ENCODE results near the gene SLAMF9.

SLAMF9 gene

GRCh38 chr1:159974350-159974965, 20.4 kb upstream of the SLAMF9 start:
- DNase-seq (ENCODE audit: low read depth): no peak

DNA sequence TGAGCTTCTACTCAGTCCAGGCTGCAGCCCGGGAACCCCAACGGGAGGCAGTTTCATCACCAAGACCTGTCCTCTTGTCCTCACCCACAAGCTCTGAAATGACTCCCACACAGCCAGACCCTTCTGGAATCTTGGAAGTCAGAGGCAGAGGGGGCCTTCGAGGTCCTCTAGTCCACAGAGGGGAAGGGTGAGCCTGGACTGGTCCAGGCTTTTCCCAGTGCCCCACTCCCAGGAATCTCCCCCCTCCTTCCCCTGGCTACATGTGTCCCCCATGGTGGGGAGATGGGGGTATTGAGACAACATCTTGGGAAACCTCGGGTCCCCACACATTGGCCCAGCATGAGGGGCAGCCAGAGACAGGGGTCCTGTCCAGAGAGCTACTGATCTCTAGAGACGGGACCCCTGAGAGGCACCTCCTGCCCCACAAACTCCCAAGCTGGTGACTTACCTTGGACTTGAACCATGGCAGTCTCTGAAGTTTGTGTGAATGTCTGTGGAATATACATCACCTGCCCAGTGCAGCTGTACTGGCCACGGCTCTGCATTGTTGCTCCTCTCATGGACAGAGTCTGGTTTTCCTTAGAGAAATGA, 19.4 kb upstream of the SLAMF9 start:
- no peak for DNase-seq (ENCODE audit: low read depth)

GRCh38 chr1:159972443-159973205, 18.6 kb upstream of the SLAMF9 start:
- no peak for DNase-seq (ENCODE audit: low read depth)

GRCh38 chr1:159970932-159971342, 16.9 kb upstream of the SLAMF9 start:
- DNase-seq (ENCODE audit: low read depth): no peak

GRCh38 chr1:159968901-159969300, 14.9 kb upstream of the SLAMF9 start:
- no peak for DNase-seq (ENCODE audit: low read depth)

DNA sequence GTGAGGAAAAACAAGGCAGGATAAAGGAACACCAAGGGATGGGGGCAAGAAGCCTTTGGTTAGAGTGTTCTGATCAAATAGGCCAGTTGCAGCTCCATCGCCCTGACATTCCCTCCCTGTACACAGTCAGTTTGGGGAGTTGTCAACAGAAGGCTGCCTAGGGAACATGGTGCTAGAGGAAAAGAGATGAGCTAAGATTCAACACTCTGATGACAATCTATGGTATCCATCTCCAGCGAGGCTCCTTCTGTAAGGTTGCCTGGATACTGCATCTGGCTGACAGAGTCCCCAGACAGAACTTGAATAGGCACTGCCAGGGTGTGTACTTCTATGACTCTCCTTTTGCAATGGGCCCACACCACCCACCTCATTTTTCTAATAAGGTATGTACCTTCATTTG, 11.2 kb upstream of the SLAMF9 start:
- DNase-seq (ENCODE audit: low read depth): no peak

- DNase-seq (ENCODE audit: low read depth): no peak
Observed at GRCh38 chr1:159964144-159964543, 10.1 kb upstream of the SLAMF9 start.

DNA sequence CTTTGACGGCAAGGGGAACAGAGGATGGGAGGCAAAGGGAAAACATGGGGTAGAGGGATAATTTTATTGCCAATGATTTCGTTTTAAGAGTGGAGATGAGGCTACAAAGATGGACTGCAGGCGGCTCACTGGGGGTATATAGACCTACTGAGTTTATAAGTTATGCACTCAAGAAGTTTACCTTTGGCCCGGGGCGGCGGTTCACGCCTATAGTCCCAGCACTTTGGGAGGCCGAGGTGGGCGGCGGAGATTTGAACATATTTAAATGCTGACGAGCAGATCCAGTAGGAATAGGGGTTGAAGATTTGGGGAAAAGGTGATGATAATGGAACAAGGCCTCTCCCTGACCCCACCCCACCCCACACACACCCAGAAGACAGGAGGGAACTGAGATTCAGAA, 8.1 kb upstream of the SLAMF9 start:
- no peak for DNase-seq (ENCODE audit: low read depth)

GRCh38 chr1:159961636-159962035, 7.6 kb upstream of the SLAMF9 start:
- no peak for DNase-seq (ENCODE audit: low read depth)

DNA sequence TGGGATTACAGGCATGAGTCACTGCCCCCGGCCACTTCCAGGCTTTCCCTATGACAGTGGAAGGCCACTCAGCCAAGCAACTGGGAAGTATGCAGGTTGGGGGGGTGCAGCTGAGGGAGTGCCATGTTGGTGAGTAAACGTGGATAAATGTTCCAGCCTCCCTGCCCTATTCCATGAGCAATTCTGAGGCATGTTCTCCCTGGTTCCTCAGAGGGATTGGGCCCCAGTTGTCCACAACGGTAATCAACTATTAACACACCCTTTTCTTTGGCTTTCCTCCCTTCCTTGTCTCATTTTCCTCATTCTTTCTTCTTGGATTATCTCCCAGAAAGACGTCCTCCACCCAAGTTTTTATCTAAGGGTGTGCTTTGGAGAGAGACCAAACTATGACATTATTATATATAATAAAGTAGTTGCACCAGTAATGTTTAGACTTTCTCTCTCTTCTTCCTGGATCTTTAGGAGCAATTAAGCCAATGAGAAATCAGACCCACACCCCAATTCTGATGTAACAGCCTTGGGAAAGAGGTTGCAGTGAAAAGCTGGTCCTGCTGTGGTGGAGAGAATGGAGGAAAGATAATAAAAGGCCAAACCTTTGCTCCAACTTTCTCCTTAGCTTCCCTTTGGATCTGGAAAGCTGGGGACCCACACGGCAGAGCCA, 6.8 kb upstream of the SLAMF9 start:
- DNase-seq (ENCODE audit: low read depth): no peak

DNA sequence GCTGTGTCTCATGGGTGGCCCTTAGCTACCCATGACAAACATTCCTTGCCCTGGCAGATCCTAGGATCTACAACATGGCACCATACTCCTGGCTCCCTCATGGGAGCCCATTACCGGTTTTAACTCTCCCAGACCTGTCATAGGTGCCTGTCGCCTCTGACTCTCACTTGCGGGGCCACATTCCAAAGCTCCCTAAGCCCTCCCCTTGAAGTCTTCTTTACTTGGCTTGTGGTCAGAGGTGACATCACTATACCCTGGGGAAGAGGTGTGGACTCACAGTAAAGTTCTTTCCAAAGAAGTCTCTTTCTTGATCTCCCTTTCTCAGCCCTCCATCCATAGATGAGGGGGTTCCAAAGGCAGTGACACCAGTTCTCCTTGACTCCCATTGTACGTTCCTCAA, 5.4 kb upstream of the SLAMF9 start:
- no peak for DNase-seq (ENCODE audit: low read depth)

DNA sequence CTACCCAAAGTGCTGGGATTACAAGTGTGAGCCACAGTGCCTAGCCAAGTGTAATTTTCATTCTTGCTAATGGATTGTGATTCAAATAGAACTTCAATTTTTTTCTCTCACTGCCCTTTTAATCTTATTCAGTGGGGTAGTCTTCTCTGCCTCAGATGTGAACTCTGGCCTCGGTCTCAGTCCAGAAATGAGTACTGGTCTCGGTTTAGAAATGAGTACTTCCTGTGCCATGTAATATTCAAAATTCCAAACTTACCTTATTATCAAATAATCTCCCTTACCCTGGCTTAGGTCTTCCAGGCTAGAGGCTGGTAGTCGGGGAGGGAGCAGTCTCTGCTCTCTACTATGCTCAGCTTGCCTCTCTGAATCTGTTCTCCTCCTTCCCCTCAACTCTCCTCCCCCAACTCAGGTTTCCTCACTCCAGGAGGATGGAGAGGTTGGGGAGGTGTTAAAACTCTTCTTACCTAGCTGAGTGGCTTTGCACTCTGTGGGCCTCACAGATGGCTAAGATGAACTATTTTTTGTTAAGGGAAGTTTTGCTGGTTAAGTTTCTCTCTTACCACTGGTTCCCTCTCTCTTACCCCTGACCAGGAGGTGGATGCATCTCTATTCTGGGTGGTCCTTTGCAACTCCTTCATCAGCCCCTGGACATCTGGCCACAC, 4.8 kb upstream of the SLAMF9 start:
- DNase-seq (ENCODE audit: low read depth): no peak

DNA sequence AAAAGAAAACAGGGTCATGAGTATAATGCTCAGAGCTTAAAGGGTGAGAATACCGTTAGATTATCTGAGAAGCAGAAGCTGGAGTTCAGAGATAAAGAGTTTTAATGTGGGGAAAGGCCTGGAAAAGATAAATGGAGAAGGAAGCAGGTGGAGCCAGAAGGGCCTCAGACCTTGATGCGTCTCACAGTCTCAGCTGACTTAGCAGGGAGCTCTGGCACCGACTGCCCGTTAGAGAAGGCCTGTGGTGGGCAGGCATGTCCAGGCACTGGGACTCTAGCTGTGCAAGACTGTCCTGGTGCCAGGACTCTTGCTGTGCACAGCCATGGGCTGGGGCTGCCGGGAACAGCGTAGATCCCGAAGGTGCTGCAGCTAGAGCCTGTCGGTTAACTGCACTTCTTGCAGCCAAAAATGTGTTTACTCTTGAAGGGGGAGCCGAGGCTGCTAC, 3.8 kb upstream of the SLAMF9 start:
- no peak for DNase-seq (ENCODE audit: low read depth)

DNA sequence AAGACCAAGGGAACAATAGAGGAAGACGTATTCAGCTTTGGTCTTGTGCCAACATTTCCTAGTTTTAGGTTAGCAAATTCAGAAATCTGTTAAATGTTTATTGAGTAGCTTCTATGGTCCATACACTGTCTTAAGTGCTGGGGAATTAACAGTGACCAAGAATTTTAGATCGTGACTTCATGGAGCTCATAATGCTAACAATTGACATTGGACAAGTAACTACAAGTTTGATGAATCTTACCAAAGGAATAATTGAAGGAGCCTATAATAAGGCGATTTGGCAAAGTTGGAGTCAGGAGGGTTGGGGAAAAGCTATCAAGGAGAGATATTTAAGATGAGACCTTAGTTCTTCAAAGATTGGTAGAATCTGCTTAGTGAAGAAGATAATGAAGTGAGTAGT, 1.4 kb upstream of the SLAMF9 start:
- no peak for DNase-seq (ENCODE audit: low read depth)

DNA sequence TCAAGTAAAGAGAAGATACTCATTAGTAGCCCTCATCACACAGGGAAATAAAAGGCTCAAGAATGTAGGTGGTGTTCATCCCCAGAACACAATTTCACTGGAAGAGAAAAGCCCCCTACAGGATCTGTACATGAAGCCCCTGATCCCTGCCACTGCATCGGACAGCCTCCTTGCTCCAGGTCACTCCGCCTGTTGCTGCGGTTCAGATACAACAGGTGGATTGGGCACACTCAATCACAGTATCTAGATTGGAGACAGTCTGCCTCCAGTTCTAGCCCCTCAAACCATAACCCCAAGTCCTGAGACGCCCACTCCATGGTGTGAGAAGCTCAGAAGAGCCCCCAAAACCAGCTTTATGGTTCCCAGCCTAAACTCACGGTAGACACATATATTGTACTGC, 1.1 kb downstream of the SLAMF9 start:
- DNase-seq (ENCODE audit: low read depth): no peak

GRCh38 chr1:159951551-159951950, 2.5 kb downstream of the SLAMF9 start:
- no peak for DNase-seq (ENCODE audit: low read depth)

- DNase-seq (ENCODE audit: low read depth): no peak
Observed at GRCh38 chr1:159951016-159951415, 3.0 kb downstream of the SLAMF9 start.

GRCh38 chr1:159949981-159950381, 4.1 kb downstream of the SLAMF9 start:
- DNase-seq (ENCODE audit: low read depth): no peak

GRCh38 chr1:159949123-159949522, 4.9 kb downstream of the SLAMF9 start:
- DNase-seq (ENCODE audit: low read depth): no peak

GRCh38 chr1:159947942-159948341, 6.1 kb downstream of the SLAMF9 start:
- DNase-seq (ENCODE audit: low read depth): no peak

GRCh38 chr1:159946242-159947187, 7.5 kb downstream of the SLAMF9 start:
- DNase-seq (ENCODE audit: low read depth): no peak

Data from stimulated activated CD8-positive, alpha-beta memory T cell treated with anti-CD3 and anti-CD28 coated beads, Interleukin-4, amount 100 ng/mL, for 24 hours (primary cell).